Naive thymus-derived CD8-positive, alpha-beta T cell (primary cell): ENCODE results near the gene A2ML1. TPM values are rescaled to one million over a fixed set of nuclear protein-coding genes. Genes with fewer than 3 reads are reported as not detected.
"Not testable (repeated sequence)": the region's sequence is repeated elsewhere in the genome, so short reads cannot be mapped to it uniquely, and the experiment has no call there.

Source experiments
- ATAC-seq, 2 donors: fragments of 150-1000 bp; cut with Tn5 transposase in 1 of 2; sonication (Bioruptor Pico), chemical (Tn5 transposase) in 1 of 2; 1 replicate in 1 of 2; 2 replicates in 1 of 2; pipeline ENCODE4 v1.10.0; 2021; ENCODE audit warnings: mild to moderate bottlenecking in 2 of 2, moderate library complexity in 2 of 2
- POLR2A ChIA-PET: fragments of 350-600 bp; sonication (Branson Sonifier 250); formaldehyde crosslinking; loops from one replicate; lab custom pipeline; 2021; ENCODE audit warnings: antibody characterized with exemption; lab: Charles Lee
- DNase-seq, 10 donors: peaks; one replicate each; pipeline versions ENCODE4 v3.0.0 to v3.0.0-alpha.2; 2020 to 2022
- H3K27ac Mint-ChIP-seq, 10 donors: one replicate each; pipeline ENCODE4 v1.8.0; 2020 to 2022; ENCODE audit warnings: mild to moderate bottlenecking in 10 of 10, mixed read lengths in 10 of 10, moderate library complexity in 4 of 10, inconsistent platforms in 1 of 10
- H3K27me3 Mint-ChIP-seq, 5 donors: one replicate each; pipeline ENCODE4 v1.8.0; 2021 to 2022; ENCODE audit warnings: mixed read lengths in 5 of 5
- H3K36me3 Mint-ChIP-seq, 3 donors: one replicate each; pipeline ENCODE4 v1.8.0; 2020 to 2022; ENCODE audit warnings: mixed read lengths in 3 of 3, mild to moderate bottlenecking in 2 of 3, inconsistent platforms in 1 of 3
- H3K4me1 Mint-ChIP-seq, 4 donors: one replicate each; pipeline ENCODE4 v1.8.0; 2021 to 2022; ENCODE audit warnings: mixed read lengths in 4 of 4
- H3K4me3 Mint-ChIP-seq, 10 donors: one replicate each; pipeline ENCODE4 v1.8.0; 2020 to 2022; ENCODE audit warnings: mild to moderate bottlenecking in 10 of 10, mixed read lengths in 10 of 10, moderate library complexity in 6 of 10, inconsistent platforms in 1 of 10
- H3K9me3 Mint-ChIP-seq, 9 donors: one replicate each; pipeline ENCODE4 v1.8.0; 2020 to 2022; ENCODE audit warnings: mixed read lengths in 9 of 9, mild to moderate bottlenecking in 3 of 9, inconsistent platforms in 1 of 9, moderate library complexity in 1 of 9
- polyA plus RNA-seq, 3 donors: library from polyadenylated mRNA; unstranded; fragments of 300-500 nt; fragmentation: Illumina TruSeq; gene quantifications; one replicate each; pipeline ENCODE4 v1.2.3, GENCODE V29; 2021
- total RNA-seq, 8 experiments: library from RNA in 2 of 8; stranded (reverse) in 2 of 8; gene quantifications; one replicate each; pipeline ENCODE4 v1.2.3 and lab custom pipeline; 2021 to 2026

Gene A2ML1
- total and polyA plus RNA-seq, 5 experiments from 2014 or later = not detected

DNA sequence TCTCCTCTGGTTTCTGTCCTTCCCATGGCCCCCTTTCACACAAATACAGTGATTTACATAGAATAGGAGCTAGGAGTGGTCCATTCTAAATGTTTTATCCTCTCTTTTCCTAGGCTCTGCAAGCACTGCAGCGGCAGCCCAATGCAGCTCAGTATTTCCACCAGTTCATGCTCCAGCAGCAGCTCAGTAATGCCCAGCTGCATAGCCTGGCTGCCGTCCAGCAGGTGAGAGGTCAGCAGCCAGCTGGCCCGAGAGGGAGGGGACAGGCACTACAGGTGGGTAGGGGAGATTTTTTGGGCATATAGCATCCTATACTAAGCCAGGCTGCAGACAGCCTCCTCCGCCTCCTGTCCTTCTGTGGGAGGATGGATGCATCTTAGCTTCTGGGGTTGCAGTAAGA is 97.2 kb downstream of the A2ML1 start:
- H3K9me3 Mint-ChIP-seq, H3K27me3 Mint-ChIP-seq, POLR2A ChIA-PET, H3K27ac Mint-ChIP-seq, DNase-seq, H3K4me1 Mint-ChIP-seq, H3K4me3 Mint-ChIP-seq, ATAC-seq: not testable (repeated sequence)
- H3K36me3 Mint-ChIP-seq = peaks cover 0 to 50% (median 27%) of the 10 kb centered on the region in 3 donors

DNA sequence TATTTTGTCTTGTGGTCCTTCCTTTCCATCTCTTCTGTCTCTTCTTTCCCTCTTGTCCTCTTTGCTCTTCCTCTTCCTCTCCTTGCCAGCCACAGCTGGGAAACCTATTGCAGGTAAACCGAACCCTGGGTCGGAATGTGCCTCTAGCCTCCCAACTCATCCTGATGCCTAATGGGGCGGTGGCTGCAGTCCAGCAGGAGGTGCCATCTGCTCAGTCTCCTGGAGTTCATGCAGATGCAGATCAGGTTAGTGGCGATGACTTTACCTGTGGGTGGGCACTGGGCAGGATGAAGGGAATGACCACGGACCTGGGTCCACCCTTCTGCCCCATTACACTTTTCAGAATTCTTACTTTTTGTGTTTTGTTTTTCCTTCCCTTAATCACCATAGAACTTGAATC is 100.1 kb downstream of the A2ML1 start:
- no peaks in the 10 kb centered on the region for H3K9me3 Mint-ChIP-seq
- DNase-seq (no peak), ATAC-seq (no peak)
- POLR2A ChIA-PET = no interaction called here
- peak overlapping the region in 1 of 10 donors; percentile 39 for H3K4me3 Mint-ChIP-seq
- H3K4me1 Mint-ChIP-seq = peaks cover 0 to 3% (median under 1%) of the 10 kb centered on the region in 4 donors
- H3K27me3 Mint-ChIP-seq = no peaks in the 10 kb centered on the region
- H3K27ac Mint-ChIP-seq = peak overlapping the region in 1 of 10 donors; percentile 67
- H3K36me3 Mint-ChIP-seq = peaks cover 0 to 50% (median 27%) of the 10 kb centered on the region in 3 donors

Other genes with a start within 250 kb of the A2ML1 start
- not detected for gene AICDA, start 209.8 kb upstream of the A2ML1 start, total RNA-seq
- gene AICDA, start 209.8 kb upstream of the A2ML1 start, polyA plus RNA-seq = not detected
- not detected for gene MFAP5, start 159.8 kb upstream of the A2ML1 start, total RNA-seq
- not detected for gene MFAP5, start 159.8 kb upstream of the A2ML1 start, polyA plus RNA-seq
- gene RIMKLB, start 124.6 kb upstream of the A2ML1 start, total RNA-seq = 10 to 100 TPM; 29.8 to 33.1 TPM
- gene RIMKLB, start 124.6 kb upstream of the A2ML1 start, polyA plus RNA-seq = 1 to 10 TPM; 1.9 to 4.5 (median 4.0) TPM
- 10 to 100 TPM; 36.3 to 39.2 TPM for gene PHC1, start 91.9 kb downstream of the A2ML1 start, total RNA-seq
- 10 to 100 TPM; 12.3 to 20.3 (median 15.7) TPM for gene PHC1, start 91.9 kb downstream of the A2ML1 start, polyA plus RNA-seq
- 100 to 1,000 TPM; 173 to 175 TPM for gene M6PR, start 127.0 kb downstream of the A2ML1 start, total RNA-seq
- gene M6PR, start 127.0 kb downstream of the A2ML1 start, polyA plus RNA-seq = 100 to 1,000 TPM; 228 to 260 (median 238) TPM
- 1 to 10 TPM; 4.1 to 5.0 TPM for gene KLRG1, start 166.9 kb downstream of the A2ML1 start, total RNA-seq
- gene KLRG1, start 166.9 kb downstream of the A2ML1 start, polyA plus RNA-seq = 100 to 1,000 TPM in 1 of 3 donors, 10 to 100 TPM in 2; 13.8 to 237 (median 14.7) TPM